ENCODE data around the gene SUCLG2. TPM values are rescaled to one million over a fixed set of nuclear protein-coding genes. Genes with fewer than 3 reads are reported as not detected.

Gene SUCLG2, protein sequence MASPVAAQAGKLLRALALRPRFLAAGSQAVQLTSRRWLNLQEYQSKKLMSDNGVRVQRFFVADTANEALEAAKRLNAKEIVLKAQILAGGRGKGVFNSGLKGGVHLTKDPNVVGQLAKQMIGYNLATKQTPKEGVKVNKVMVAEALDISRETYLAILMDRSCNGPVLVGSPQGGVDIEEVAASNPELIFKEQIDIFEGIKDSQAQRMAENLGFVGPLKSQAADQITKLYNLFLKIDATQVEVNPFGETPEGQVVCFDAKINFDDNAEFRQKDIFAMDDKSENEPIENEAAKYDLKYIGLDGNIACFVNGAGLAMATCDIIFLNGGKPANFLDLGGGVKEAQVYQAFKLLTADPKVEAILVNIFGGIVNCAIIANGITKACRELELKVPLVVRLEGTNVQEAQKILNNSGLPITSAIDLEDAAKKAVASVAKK
- total RNA-seq (2014; rRNA removed; shearing (Covaris generic)), result 47.4 and 49.0 TPM in 2 replicates
- 34.5 and 44.9 TPM in 2 replicates for polyA plus RNA-seq (2014; cell fraction: nucleus; rRNA removed)

DNA sequence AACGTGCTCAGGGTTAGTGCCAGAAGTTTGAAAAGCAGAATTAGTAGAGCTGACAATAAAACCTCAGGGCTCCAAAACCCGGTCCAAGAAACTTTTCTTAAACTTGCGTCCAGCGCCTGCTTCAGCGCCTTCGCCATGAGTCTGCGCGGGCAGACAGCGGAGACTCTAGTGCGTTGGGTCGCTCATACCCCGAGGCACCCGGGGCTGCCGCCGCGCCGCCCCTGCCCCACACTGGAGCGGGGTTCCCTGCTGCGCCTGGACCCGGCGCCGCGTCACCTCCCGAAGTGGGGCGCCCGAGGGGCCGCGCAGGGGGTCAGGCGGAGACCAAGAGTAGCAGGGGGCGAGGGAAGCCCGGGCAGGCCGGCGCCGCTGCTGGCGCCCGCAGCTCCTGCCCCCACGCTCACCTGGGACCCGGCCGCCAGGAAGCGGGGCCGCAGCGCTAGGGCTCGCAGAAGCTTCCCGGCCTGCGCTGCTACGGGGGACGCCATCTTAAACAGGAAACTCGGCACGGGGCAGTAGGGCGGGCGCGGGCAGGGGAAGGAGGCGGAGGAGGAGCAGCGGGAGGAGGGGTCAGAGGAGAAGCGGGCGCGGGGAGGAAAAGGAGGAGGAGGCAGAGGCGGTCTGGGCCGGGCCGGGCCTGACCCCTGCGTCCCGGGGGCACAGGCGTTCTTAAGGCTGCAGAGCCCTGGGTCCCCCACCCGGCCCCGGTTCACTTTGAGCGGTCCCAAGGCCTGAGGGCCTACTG, at the start of gene SUCLG2:
Gene SUCLG2 (minus strand): TSS at position 514 of the 745 bp plus-strand sequence. CDS start 26 bp downstream, at position 488.
- DNase-seq (ENCODE audit: extremely low read depth, low read depth), result peak; percentile 75

DNA sequence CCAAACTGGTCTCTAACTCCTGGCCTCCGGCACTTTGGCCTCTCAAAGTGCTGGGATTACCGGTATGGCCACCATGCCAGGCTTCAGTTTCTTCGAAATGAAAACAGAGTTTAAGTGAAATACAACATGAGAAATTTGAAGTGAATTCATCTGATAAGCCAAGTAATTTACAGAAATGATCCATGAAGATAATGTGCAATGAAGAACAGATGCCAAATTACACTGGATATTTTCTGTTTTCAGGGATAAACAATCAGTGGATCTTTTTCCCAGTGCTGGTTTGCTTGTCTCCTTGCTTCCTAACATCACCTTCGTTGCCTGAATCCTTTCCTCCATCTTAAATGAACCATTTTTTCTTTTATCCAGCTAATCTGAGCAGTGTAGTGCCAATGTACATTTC, 46.2 kb upstream of the SUCLG2 start:
- DNase-seq (ENCODE audit: extremely low read depth, low read depth), result no peak

DNA sequence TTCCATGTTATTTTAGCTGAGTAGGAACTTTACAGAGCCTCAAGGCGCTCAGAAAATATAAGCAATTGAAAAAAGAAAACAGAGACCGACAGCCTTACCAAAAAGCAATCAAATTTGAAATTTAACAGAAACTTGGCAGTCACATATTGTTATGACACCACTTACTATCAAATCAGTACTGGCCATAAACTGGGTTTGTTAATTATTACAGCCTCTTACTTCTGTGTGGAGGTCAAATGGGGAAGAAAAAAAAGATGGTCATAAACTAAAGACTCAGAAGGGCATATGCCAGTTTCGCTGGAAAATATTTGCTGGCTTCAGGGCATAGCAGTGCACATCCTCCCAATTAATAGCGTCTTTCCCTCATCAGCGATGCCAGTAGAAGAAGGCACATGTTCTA, 45.5 kb upstream of the SUCLG2 start:
- DNase-seq (ENCODE audit: extremely low read depth, low read depth), result no peak

DNA sequence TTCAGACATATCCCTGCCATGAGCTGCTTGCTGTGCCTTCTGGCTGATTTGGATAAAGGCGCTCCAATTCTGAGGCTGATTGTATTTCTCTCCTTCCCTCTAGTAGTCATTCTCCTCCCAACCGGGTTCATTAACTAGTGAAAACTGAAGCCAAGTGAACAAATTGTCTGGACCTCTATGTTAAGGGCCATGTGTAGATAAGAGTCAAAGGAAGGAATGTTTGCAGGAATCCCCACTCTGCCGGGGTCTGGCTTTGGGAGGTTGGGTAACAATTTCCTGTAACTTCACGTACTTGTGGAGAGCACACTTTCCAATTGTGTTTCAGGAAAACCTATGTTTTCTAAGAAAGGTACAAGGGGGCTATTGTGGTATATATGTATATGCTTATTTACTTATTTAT, 38.2 kb upstream of the SUCLG2 start:
- no peak for DNase-seq (ENCODE audit: extremely low read depth, low read depth)

DNA sequence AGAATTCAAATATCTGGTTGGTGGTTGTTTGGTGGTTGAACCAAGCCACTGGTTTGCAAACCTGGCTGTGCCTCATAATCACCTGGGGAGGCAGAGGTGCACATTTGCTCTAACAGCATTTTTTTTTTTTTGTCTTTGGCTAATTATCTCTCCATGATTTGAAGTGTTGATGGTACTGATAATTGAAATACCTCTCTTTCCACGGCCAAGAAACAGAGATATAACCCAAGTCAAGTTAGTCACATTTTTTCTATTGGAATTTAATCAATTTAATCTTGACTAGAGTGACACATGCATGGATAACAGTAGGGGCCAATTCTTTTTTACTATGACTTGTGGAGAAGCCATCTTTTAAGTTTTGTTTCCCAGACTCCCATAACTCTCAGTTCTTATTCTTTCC, 37.5 kb upstream of the SUCLG2 start:
- DNase-seq (ENCODE audit: extremely low read depth, low read depth), result no peak

DNA sequence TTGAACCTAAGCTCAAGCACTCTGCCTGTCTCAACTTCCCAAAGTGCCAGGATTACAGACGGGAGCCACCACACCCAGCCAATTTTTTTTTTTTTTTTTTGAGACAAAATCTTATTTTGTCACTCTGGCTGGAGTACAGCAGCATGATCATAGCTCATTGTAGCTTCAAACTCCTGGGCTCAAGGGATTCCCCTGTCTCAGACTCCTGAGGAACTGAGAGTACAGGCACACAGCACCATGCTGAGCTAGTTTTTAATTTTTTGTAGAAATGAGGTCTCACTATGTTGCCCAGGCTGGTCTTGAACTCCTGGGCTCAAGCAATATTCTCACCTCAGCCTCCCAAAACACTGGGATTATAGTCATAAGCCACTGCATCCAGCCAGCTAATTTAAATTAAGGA, 36.8 kb upstream of the SUCLG2 start:
- no peak for DNase-seq (ENCODE audit: extremely low read depth, low read depth)

DNA sequence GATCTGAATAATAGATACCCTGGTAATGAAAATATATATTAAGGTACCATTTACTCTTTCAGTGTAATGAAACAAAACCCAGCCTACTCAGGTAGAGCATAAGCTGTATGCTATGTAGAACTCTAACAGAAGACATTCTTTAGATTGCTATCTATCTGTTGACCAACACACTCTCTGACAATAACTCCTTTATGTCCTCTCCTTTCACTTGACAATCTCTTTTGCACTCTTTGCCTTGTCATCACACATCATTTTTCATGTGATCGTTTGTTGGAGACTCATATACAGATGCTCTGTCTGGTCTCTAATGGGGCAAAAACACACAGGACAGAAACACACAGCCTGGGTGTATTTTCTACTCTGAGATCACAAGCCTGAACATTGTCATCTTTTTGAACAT, 35.4 kb upstream of the SUCLG2 start:
- DNase-seq (ENCODE audit: extremely low read depth, low read depth), result no peak

DNA sequence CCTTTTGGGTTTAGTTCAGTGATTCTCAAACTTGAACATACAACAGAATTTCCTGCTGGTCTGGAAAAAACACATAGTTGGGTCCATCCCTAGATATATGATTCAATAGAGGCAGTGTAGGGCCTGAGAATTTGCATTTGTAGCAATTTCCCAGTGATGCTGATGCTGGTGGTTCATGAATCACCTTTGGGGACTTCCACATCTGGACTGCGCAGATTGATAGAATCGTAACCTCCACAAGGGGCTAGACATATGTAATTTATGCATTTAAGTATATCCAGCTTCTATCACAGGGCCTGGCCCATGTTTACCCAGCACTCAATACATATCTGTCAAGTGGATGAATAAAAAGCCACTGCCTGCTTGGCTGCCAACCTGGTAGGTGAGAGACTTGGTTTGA, 33.8 kb upstream of the SUCLG2 start:
- DNase-seq (ENCODE audit: extremely low read depth, low read depth), result no peak

DNA sequence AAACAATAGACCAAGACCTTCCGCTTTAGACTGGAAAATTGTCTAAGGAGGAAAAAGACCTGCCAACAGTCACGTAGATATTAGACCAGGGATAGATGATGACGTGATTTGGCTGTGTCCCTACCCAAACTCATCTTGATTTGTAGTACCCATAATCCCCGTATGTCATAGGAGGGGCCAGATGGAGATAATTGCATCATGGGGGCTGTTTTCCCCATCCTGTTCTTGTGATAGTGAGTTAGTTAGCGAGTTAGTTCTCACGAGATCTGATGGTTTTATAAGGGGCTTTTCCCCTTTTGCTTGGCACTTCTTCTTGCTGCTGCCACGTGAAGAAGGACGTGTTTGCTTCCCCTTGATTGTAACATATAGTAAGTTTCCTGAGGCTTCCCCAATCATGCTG, 31.7 kb upstream of the SUCLG2 start:
- DNase-seq (ENCODE audit: extremely low read depth, low read depth), result no peak

DNA sequence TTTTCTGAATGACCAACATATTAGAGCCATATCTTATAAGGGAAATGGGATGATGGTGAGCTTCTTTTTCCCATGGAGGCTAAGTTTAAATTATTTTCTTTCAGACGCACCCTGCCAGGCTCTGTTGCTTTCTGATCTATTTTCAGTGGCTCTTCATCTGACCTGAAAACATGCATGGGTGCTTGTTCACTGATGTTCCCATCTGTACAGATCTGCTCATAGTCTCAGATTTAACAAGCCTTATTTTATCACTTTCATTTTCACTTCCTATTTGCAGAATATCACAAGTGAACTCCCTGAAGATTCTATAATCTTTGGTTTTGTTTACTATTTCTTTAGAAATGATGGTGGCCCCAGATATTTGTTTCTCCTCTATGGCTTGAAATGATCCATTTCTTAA, 31.1 kb upstream of the SUCLG2 start:
- DNase-seq (ENCODE audit: extremely low read depth, low read depth), result no peak

DNA sequence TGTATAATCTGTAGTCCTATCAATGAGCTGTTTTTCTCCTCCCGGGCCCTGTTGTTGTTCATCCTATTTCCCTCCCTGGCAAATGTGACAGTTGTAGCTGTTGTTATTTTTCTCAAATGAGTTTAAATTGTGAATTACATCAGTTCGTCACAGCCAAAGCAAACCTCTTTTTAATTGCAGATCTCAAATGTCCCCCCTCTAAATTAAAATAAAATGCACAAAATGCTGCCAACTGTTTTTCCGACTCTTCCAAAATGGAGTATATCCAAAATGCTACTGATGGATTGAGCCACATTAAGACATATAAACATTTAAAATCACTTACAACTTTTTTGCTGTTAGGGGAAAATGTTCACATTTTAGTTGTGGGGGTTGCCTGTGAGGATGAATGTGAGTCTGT, 29.8 kb upstream of the SUCLG2 start:
- no peak for DNase-seq (ENCODE audit: extremely low read depth, low read depth)

DNA sequence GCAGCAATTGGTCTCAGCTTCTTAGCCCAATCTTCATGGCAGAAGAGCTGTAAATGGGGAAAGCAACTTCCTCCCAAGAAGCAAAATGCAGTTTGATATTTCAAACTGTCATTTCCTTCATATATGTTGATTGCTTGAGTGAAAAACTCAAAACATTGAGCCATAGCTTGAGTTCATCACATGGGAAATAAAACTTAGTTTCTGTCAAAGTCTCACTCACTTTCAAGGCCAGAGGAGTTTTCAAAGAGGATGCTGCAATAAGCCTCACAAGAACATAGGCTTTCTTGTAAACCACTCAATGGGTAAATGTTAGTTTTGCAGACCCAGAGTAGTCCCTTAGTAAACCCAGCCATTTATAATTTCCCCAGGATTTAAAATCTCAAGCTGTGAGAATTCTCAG, 29.1 kb upstream of the SUCLG2 start:
- no peak for DNase-seq (ENCODE audit: extremely low read depth, low read depth)

DNA sequence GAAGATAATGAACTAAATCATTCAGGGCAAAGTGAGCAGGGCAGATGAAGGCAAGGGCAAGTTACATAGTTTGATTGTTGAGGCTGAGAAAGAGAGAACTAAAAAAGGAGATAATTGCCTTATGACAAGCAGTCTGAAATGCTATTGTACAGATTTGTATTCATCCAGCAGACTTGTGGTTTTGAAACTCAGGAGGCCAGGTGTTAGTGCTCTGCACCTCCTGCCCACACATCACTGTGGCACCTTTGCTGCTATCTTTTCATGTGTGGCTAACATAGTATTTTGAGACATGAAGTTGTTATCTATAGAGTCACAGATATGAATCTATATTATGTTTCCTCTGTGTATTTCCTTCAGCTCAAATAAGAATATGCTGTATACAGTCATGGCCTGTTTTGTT, 24.3 kb upstream of the SUCLG2 start:
- no peak for DNase-seq (ENCODE audit: extremely low read depth, low read depth)

DNA sequence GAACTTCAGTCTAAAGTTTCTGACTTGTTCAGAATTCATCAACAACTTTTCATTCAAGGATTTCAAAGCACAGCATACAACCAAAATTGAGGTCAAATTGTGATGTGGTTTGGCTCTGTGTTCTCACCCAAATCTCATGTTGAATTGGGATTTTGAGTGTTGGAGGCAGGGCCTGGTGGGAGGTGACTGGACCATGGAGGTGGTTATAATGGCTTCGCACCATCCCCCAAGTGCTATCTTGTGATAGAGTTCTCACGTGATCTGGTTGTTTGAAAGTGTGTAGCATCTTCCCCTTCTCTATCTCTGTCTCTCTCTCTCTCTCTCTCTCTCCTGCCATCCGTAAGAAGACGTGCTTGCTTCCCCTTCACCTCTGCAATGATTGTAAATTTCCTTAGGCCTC, 19.6 kb upstream of the SUCLG2 start:
- DNase-seq (ENCODE audit: extremely low read depth, low read depth), result no peak

DNA sequence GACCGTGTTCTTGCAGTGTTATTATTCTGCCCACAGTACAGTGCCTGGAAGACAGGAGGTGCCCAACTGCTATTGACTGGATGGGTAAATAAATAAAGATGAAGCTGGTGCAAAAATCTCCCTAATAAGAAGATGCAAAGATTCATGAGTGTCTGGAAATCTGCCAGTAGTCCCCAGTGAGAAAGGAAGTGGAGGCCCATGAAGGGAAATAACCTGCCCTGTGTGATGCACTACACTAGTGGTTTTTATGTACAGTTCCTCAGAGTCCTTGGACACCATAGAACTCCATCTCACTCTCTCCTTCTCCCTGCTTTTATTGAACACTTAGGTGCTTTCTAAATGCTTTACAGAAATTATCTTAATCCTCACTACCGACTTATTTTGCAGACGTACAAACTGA, 8.3 kb upstream of the SUCLG2 start:
- no peak for DNase-seq (ENCODE audit: extremely low read depth, low read depth)

DNA sequence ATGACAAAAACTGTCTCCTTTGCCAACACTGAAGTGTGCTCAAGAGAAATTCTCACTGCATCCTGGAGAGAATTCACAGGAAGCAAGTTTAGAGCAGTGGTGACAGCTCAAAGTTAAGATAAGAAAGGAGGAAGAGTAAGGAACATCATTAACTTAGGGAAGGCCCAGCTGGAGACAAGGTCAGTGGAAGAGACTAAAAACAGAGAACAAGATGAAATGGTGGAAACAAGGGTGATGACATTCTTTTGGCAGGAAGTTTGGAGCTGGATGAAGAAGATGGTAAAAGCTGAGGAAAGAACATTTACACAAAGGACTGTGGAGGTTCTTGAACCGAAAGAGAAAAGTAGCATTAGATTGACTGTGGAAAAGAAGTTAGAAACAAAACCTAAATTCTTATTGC, 6.7 kb upstream of the SUCLG2 start:
- DNase-seq (ENCODE audit: extremely low read depth, low read depth), result no peak

DNA sequence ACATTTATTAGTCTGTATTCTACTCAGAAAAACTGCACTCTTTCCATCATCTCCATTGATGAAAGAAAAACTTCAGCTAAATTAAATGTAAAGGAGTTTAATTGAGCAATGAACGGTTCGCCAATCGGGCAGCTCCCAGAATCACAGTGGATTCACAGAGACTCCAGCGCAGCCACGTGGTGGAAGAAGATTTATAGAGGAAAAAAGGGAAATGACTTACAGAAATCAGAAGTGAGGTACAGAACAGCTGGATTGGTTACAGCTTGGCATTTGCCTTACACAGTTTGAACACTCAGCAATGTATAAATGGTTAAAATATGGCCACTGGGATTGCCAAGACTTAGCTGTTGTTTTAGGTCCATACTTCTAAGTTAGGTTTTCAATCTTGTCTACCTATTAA, 2.8 kb upstream of the SUCLG2 start:
- DNase-seq (ENCODE audit: extremely low read depth, low read depth), result no peak

DNA sequence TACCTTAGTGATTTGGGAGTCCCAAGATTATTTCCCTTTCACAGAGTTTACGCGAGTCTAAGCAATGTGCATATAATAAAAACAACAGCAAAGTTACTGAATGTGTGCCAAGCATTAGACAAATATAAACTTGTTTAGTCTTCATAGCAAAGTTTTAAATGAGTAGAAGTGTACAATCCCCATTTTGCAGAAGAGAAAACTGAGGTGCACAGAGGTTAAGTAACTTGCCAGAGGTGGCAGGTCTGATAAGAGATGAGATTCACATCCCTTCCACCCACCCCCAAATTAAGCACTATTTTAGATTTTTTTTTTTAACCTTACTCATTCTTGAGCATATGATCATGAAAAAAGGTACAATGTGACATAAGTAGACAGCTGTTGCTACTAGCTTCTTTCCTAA, 2.2 kb upstream of the SUCLG2 start:
- DNase-seq (ENCODE audit: extremely low read depth, low read depth), result no peak

DNA sequence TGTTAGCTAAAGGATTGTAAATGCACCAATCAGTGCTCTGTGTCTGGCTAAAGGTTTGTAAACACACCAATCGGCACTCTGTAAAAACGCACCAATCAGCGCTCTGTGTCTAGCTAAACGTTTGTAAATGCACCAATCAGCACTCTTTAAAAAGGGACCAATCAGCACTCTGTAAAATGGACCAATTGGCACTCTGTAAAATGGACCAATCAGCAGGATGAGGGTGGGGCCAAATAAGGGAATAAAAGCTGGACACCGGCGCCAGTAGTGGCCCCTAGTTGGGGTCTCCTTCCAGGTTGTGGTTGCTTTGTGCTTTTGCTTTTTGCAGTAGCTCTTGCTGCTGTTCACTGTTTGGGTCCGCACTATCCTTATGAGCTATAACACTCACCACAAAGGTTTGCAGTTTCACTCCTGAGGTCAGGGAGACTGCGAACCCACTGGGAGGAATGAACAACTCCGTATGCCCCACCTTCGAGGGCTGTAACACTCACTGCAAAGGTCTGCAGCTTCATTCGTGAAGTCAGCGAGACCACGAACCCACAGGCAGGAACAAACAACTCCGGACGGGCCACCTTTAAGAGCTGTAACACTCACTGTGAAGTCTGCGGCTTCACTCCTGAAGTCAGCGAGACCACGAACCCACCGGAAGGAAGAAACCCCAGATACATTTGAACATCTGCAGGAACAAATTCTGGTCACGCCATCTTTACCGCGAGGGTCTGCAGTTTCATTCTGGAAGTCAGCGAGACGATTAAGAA, 1.1 kb upstream of the SUCLG2 start:
- no peak for DNase-seq (ENCODE audit: extremely low read depth, low read depth)

DNA sequence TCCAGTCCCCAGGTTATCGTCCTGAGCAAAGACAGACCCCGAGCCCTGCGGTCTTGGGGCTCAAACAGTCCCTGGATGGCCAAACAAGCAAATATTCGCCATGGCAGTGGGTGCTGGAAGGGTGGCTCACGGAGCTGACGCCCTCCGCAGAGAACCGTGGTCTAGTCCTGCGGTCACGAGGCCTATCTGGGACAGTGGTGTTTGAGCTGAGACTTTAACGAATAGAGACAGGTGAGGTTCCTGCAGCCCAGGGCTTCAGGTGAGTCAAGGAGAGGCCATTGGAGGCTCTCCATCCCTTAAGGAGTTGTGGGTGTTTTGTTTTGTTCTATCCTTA, 399 bp upstream of the SUCLG2 start:
- DNase-seq (ENCODE audit: extremely low read depth, low read depth), result no peak

DNA sequence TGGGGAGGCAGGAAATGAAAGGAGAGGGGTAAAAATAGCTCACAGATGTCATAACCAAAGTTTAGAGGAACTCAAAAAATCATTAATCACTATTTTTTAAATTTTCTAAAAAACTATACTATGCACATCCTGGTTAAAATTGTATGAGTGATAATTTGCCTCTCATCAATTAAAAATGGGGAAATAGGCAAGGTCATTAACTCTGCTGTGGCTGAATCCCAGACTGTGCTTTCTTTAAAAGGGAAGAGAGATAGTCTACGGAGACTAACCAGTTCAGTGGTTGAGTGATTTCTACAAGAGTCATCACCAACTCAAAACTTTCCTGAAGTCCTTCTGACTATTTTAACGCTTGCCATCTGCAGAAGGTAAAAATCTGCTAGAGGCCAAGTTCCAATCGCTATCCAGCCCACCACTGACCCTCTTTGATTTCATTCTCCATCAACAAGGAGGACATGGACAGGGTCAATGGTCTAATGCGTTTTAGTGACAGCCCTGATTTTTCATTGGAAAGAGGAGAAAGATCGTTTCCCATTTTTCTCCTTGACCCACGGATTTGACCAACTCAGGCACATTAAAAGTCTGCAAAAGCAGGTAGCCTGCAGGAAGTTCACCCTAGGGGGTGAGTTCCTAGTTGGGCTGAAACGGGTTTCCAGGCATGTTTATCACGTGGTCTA, 850 bp downstream of the SUCLG2 start:
- DNase-seq (ENCODE audit: extremely low read depth, low read depth), result no peak
